GM19397 (cell line): ENCODE measurements around the gene POM121.
"Not testable (repeated sequence)": the region's sequence is repeated elsewhere in the genome, so short reads cannot be mapped to it uniquely, and the experiment has no call there.

Experiments
- ATAC-seq: cut with Tn5 transposase; IDR thresholded peaks from one replicate; pipeline ENCODE4 v1.9.1; 2021; ENCODE audit warnings: mild to moderate bottlenecking, moderate library complexity; ENCODE audit not compliant: unreplicated experiment

Gene POM121

GRCh38 chr7:72949276-72949675 is 24.4 kb downstream of the POM121 start:
- not testable (repeated sequence) for ATAC-seq

DNA sequence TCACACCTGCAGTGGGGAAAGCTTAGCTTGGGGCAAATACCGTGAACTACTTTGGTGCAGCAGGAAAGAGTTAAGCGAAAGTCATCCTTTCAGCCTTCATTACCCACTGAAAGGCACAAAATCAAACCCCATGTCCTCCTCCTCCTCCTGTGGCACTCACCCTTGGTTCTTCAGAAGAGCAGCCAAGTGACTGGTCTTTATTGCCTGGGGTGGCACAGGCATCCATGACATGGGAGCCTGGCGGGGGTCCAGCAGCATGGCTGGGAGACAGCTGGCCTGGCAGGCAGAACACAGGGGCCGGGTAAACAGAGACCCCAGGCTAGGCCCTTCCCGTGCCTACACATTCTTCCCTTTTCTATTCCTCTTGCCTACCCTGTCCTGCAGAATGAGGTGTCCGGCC is 24.8 kb downstream of the POM121 start:
- ATAC-seq, result not testable (repeated sequence)

DNA sequence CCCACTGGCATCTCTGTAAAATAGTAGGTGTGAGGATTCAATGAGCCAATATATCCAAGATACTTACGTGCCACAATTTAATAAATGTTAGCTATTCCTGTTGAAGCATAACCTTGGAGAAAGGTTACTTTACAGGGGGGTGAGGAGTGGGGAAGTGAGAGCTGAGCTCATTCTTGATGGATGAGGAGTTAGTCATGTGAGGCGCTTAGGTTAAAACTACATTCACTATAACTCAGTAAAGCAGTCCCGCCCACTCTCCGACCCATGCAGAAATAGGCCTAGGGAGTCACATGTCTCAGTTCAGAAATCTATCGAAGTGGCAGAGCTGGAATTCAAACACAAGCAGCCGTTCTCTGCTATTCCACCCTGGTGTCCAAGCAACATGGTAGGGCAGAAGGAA is 25.5 kb downstream of the POM121 start:
- not testable (repeated sequence) for ATAC-seq

DNA sequence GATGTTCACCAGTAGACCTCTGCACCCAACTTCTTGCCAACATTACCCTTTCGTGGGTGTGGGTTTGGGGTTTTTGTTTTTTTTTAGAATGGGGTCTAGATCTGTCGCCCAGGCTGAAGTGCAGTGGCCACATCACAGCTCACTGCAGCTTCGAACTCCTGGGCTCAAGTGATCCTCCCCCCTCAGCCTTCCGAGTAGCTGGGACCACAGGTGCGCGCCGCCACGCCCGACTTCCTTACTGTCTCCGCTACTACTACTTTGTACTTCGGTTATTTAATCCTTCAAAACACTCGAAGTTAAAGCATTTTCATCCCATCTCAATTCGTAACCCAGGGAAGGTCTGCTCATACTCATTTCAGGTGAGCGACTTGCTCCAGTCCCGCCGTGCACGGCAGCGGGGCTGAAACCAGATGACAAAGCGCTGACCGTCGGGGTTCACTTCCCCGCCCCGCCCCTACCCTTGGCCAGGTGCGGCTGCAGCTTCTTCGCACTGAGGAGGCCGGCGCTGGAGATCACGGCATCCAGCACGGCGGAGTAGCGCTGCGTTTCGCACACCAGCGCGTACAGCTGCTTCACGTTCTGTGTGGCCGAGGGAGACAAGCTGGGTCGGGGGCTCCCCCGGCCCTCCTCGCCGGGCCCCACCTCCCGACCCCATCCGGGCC is 29.1 kb downstream of the POM121 start:
- peak; percentile 55 for ATAC-seq

DNA sequence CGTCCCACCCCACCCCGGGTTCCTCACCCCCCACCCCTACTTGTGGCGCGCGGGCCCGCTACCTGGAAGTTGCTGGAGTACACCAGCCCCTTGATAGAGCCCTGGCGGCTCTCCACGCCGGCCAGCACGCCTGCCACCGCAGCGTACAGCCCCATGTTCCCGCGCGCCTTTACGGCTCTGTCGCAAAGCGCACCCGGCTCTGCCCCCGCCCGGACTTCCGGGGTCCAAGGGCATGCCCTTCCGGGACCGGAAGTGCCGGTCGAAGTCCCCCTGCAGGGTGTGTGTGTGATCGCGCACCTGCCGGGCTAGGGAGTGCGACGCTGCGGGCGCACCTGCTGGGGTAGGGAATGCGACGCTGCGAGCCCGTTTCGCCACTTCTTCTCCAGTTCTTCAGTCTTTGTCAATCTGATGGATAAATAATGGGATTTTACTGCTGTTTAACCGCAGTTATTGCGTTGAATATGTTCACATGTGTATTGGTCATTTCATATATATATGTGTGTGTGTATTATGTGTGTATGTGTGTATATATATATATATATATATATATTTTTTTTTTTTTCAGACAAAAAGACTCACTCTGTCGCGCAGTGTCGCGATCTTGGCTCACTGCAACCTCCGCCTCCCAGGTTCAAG is 29.8 kb downstream of the POM121 start:
- peak; percentile 90 for ATAC-seq

DNA sequence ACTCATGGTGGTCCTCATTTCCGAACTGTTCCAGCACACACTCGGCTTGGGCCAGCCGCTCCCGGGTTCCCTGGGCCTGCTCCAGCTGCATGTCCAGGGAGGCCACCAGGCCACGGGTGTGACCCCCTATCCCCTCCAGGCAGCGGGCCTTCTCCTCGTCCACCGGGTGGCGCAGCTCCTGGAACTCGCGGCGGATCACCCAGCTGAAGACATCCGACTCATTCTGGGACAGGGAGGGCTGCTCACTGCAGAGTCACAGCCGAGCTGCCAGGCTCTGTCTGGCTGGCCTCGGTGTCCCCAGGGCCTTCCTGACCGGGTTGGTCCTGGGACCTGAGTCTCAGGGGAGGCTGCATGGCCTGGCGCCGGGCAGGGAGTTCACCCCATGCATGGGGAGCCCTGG is 35.1 kb downstream of the POM121 start:
- ATAC-seq, result not testable (repeated sequence)

DNA sequence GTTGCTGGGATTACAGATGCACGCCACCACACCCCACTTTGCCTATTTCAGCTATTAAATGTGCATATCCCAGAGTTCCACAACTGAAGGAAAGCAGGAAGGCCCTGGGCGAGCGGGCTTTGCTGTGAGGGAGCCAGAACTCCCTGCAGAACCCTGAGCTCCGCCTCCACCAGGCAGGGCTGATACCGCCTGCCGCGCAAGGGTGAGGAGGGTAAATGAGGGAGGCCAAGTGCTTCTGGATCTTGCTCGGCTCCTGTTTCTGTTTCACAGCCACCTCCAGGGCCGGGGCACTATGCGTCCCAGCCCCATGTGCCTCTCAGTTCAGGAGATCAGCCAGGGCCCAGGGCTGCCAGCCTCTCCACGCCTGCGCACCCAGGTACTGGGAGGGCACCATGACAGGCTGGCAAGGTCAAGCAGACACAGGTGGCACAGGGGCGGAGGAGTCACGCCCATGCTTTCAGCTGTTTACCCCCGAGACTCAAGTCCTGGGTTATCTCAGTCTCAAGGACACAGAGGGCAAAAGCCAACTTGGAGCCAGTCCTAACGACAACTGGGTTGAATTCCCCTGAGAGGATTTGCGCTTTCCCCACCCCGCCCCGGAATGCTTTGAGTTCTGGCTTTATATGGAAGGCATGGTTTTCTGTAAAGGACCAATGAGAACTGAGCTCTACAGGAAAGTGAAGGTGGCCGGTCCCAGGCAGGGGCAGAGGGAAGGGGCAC is 35.9 kb downstream of the POM121 start:
- not testable (repeated sequence) for ATAC-seq

- ATAC-seq, result not testable (repeated sequence)
Observed at GRCh38 chr7:72961346-72961650, 36.4 kb downstream of the POM121 start.

DNA sequence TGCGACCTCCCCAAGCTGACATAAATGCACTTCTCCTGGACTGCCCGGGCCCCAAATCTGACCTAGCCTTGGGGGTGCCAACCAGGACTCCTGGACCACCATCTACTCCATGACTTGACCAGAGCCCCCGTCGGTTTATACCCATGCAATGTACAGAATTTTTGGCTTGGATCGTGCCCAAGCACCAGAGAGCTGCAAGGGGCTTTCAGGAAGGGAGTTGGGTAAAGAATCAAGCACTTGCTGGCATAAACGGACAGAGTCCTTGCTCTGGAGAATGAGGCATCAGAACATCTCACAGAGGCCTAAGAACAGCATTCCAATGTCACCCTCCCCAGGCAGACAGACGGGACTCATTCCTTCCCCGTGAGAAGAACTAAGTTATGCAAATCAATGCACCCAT is 38.2 kb downstream of the POM121 start:
- not testable (repeated sequence) for ATAC-seq

DNA sequence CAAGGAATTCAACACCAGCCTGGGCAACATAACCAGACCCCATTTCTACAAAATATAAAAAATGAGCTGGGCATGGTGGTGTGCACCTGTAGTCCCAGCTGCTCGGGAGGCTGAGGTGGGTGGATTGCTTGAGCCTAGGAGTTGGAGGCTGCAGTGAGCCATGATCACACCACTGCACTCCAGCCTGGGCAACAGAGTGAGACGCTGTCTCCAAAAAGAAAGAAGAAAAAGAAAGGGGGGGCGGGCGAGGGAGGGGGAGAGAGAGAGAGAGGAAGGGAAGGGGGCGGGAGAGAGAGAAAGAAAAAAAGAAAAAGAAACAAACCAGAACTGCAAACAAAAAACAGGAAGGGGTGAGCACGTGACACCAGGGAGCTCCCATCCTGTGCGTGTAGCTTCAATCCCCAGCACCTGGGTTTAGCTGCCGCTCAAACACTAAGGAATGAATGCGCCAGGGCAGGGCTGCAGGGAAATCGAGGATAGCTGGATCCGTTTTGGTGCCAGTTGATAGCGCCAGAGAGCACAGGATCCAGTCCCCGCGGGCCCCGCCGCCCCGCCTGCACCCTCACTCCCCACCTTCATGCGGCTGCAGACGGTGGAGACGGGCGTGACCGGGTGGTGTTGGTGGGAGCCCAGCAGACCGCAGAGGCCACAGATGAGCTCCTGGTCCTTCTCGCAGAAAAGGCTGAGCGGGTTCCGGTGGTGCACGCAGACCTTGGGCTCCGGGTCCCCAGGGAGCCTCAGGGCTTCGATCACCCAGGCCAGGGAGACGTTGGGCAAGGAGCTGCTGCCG is 40.5 kb downstream of the POM121 start:
- not testable (repeated sequence) for ATAC-seq

- not testable (repeated sequence) for ATAC-seq
Observed at GRCh38 chr7:72966892-72967291, 42.0 kb downstream of the POM121 start.

GRCh38 chr7:72968980-72969516 is 44.2 kb downstream of the POM121 start, which contains the start of gene TRIM74:
Gene TRIM74 (minus strand): TSS chr7:72969466. CDS start chr7:72966157, 3,309 bp downstream.
- ATAC-seq, result not testable (repeated sequence)

DNA sequence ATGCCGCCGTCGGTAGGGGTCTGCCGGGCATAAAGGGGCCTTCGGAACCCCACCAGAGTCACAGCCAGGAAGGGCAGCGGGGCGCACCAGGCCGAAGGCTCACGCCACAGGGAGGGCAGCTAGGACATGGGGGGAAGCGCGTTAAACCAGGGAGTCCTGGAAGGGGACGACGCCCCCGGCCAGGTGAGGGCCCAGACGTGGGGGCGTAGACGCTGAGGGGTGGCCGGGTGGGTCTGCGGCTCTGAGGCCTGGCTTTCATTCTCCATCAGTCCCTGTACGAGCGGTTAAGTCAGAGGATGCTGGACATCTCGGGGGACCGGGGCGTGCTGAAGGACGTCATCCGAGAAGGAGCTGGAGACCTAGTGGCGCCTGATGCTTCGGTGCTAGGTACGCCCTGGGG is 44.8 kb downstream of the POM121 start:
- ATAC-seq, result not testable (repeated sequence)

- not testable (repeated sequence) for ATAC-seq
Observed at GRCh38 chr7:72971505-72971904, 46.6 kb downstream of the POM121 start.

DNA sequence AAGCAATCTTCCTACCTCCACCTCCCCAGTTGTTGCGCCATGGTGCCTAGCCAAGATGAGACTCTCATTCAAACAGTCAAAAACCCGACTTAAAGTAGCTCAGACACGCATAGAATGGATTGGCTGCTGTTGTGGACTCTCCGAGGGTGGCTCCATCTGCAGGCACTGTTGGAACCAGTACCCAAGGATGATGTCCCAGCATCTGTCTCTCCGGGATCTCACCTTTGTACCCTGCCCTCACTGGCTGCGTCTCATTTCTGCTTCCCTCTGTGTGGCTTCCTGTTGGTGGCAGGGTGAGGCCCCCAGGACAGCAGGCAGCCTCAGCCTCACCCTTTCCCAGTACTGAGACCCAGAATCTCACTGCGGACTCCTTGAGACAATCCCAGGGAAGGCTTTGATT is 49.9 kb downstream of the POM121 start:
- not testable (repeated sequence) for ATAC-seq

- not testable (repeated sequence) for ATAC-seq
Observed at GRCh38 chr7:72975656-72976286, 50.9 kb downstream of the POM121 start.

DNA sequence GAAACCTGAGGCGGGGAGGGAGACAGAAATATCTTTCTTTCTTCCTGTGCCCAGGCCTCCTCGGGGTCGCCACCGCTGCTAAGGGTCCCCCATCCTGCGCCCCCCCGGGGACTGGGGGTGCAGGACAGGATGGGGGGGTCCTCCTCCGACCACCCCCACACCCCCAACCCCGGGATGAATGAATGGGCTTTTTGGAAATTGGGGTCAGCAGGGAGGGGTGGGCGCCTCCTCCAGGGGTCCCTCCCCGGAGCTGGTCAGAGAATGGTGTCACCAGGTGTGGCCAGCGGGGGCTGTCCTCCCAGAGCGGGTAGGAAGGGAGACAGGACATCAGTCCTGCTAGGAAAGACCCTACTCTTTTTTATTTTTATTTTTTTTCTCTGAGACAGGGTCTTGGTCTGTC is 51.5 kb downstream of the POM121 start:
- not testable (repeated sequence) for ATAC-seq

DNA sequence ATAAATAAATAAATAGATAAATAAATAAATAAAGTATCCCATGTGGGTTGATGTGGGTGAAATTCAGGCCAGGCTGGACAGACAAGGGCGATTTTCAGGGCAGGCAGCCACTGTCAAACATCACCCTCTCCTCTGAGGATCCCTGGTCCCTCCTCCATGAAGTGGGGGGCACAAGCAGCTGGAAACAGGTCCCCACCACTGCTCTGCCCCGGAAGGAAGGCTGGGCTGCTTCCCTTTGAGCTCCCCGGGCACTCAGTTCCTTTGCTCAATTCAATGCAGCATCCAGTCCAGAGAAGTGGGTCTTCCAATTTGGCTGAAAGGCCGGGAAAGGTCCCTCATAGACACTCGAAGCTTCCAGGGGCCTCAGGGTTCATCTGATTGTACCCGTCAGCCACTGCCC is 55.5 kb downstream of the POM121 start:
- not testable (repeated sequence) for ATAC-seq

GRCh38 chr7:72982084-72982483 is 57.2 kb downstream of the POM121 start:
- not testable (repeated sequence) for ATAC-seq

DNA sequence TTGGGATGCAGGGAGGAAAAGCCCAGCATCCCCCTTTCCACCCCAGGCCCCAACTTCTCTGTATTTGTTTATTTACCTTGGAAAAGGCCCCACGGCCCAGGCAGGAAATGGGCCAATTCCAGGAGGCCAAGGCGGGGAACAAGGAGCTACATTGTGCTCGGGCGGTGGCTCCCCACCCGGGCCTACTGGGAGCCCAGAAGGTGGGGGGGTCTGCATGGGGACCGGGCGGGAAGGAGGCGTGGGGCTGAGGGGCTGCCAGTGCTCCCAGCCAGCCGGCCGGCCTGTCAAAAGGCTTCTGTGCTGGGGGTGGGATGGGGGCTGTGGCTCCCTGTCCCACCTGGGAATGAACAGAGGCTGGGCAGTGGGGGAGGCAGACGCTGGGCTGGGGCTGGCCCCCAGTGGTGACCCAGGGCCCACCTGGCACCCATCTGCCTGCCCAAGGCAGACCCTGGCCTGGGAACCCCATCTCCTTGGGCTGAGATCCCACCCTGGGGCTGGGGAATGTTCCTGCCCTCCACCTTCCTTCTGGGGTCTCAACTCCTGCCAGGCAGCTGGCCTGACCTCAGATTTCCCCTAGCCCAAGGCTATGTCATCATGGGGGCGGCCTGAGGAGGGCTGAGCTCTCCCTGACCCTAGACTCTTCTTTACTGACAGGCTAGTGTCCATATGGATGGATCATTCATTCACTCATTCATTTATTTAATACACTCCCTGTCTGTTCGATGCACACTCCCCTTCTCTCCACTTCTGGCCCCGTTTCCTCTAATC is 65.4 kb downstream of the POM121 start:
- ATAC-seq, result not testable (repeated sequence)
